Prostate gland (tissue), 2 donors: ENCODE measurements around the gene EIF3L.

Experiments used
- CTCF ChIP-seq, 4 experiments: fragments of 200-600 bp in 2 of 4; fragments of 450-650 bp in 2 of 4; sonication (generic) in 2 of 4; IDR thresholded peaks; 1 replicate in 3 of 4; 2 replicates in 1 of 4; pipeline ENCODE4 v1.5.1; 2016 to 2019; ENCODE audit warnings: antibody characterized with exemption in 4 of 4, mild to moderate bottlenecking in 2 of 4, moderate library complexity in 2 of 4
- POLR2AphosphoS5 ChIP-seq: sonication (generic); formaldehyde crosslinking; IDR thresholded peaks from one replicate; pipeline ENCODE4 v1.6.1; 2017; ENCODE audit warnings: antibody characterized with exemption

- TF ChIP-seq CTCF (IDR thresholded peaks at IDR 0.05), result no peak
- no peak for TF ChIP-seq POLR2AphosphoS5
These were observed 24.3 kb upstream of the EIF3L start for GRCh38 chr22:37824674-37825641.
